ENCODE measurements around the gene INSR.

GRCh38 chr19:7099597-7099921 is 194.7 kb downstream of the INSR start:
- no peak for TF ChIP-seq CTCF (IDR thresholded peaks at IDR 0.05; ENCODE audit: insufficient read depth, low read depth, low read length)
- no peak for TF ChIP-seq EZH2 (IDR thresholded peaks at IDR 0.05; ENCODE audit: insufficient read depth, low read length)

Measured in astrocyte (in vitro differentiated cells and primary cell).